Upper lobe of left lung (tissue), 6 donors: ENCODE measurements around the gene COASY. TPM values are rescaled to one million over a fixed set of nuclear protein-coding genes. Genes with fewer than 3 reads are reported as not detected.

Source experiments
- ATAC-seq, 2 donors: fragments of 200-7000 bp; cut with Tn5 transposase; one replicate each; pipeline ENCODE4 v1.9.1; 2022; ENCODE audit warnings: mild to moderate bottlenecking in 2 of 2, moderate library complexity in 2 of 2; ENCODE audit not compliant: low FRiP score in 2 of 2
- DNase-seq, 2 donors: peaks; one replicate each; pipeline ENCODE4 v3.0.0-alpha.2; 2019 to 2020
- H3K27ac ChIP-seq, 4 donors: fragments of 200-600 bp; sonication (generic); one replicate each; pipeline ENCODE4 v1.5.1; 2016 to 2019
- H3K27me3 ChIP-seq, 4 donors: fragments of 200-600 bp; sonication (generic); one replicate each; pipeline ENCODE4 v1.5.1; 2017 to 2019
- H3K36me3 ChIP-seq, 4 donors: fragments of 200-600 bp; sonication (generic); one replicate each; pipeline ENCODE4 v1.5.1; 2016 to 2019
- H3K4me1 ChIP-seq, 4 donors: fragments of 200-600 bp; sonication (generic); one replicate each; pipeline ENCODE4 v1.5.1; 2018 to 2019
- H3K4me3 ChIP-seq, 4 donors: fragments of 200-600 bp; sonication (generic); one replicate each; pipeline ENCODE4 v1.5.1; 2017 to 2019; ENCODE audit warnings: mild to moderate bottlenecking in 2 of 4, moderate library complexity in 1 of 4
- H3K9me3 ChIP-seq, 4 donors: fragments of 200-600 bp; sonication (generic); one replicate each; pipeline ENCODE4 v1.5.1; 2018 to 2019
- CTCF ChIP-seq, 6 experiments: fragments of 450-650 bp in 4 of 6; fragments of 200-600 bp in 2 of 6; sonication (generic) in 2 of 6; IDR thresholded peaks; one replicate each; pipeline ENCODE4 v1.5.1; 2016 to 2019; ENCODE audit warnings: antibody characterized with exemption in 6 of 6
- EP300 ChIP-seq, 4 donors: sonication (generic); formaldehyde crosslinking; IDR thresholded peaks; one replicate each; pipeline ENCODE4 v1.5.1; 2017; ENCODE audit warnings: antibody characterized with exemption in 4 of 4, control low read depth in 2 of 4
- POLR2A ChIP-seq, 4 donors: fragments of 450-650 bp; IDR thresholded peaks; one replicate each; pipeline ENCODE4 v1.5.1; 2016 to 2017; ENCODE audit warnings: antibody characterized with exemption in 4 of 4, mild to moderate bottlenecking in 2 of 4
- POLR2AphosphoS5 ChIP-seq, 2 donors: sonication (generic); formaldehyde crosslinking; IDR thresholded peaks; one replicate each; pipeline ENCODE4 v1.5.1; 2017; ENCODE audit warnings: antibody characterized with exemption in 2 of 2
- WGBS, 2 donors: methylation state at CpG; one replicate each; pipeline ENCODE4 v1.1.5; 2017 to 2018; 5-methylcytosine and 5-hydroxymethylcytosine counted together
- total RNA-seq, 6 donors: library from RNA; depleted of rRNA in 4 of 6; stranded (reverse); fragments of >200 nt in 4 of 6; gene quantifications; one replicate each; pipeline versions ENCODE4 v1.1.0 to v1.2.1, GENCODE V29; 2016 to 2021
- donor health status: DM: no; HTN: no; CAD: no; lungs with moderate emphysema.
- donor health status: DM: no; HTN: yes; CAD: no; lungs with severe emphysema.

The COASY gene
- total RNA-seq, 6 donors from 2014 or later: 34.7 to 71.1 (median 51.4) TPM

GRCh38 chr17:42603318-42603717 is 41.4 kb downstream of the COASY start:
- Histone ChIP-seq H3K4me1 (peaks cover 40 to 50% (median 46%) of the 10 kb centered on the region in 4 donors), H3K27me3 (no peaks in the 10 kb centered on the region), H3K4me3 (no peak overlapping the region), H3K27ac (no peak overlapping the region), H3K9me3 (no peaks in the 10 kb centered on the region), H3K36me3 (peaks cover 0 to 4% (median 0%) of the 10 kb centered on the region in 4 donors)
- TF ChIP-seq CTCF (IDR thresholded peaks at IDR 0.05): no peak
- WGBS, 2 donors: 88 to 91% methylated on average over 7 of the region's 7 CpGs
- ATAC-seq: no peak
- no peak for DNase-seq

- peak overlapping the region in 3 of 4 donors; percentile 60 to 95 (median 94) for H3K4me3 ChIP-seq
- ATAC-seq (no peak), DNase-seq (no peak)
- H3K9me3 ChIP-seq: no peaks in the 10 kb centered on the region
- no peak for TF ChIP-seq CTCF (IDR thresholded peaks at IDR 0.05)
- no peak for TF ChIP-seq POLR2A (IDR thresholded peaks at IDR 0.05)
- no peak for TF ChIP-seq EP300 (IDR thresholded peaks at IDR 0.05)
- no peak for TF ChIP-seq POLR2AphosphoS5 (IDR thresholded peaks at IDR 0.05)
- 53 to 56% methylated on average over 3 of the region's 3 CpGs for WGBS, 2 donors
- H3K27me3 ChIP-seq: no peaks in the 10 kb centered on the region
- H3K27ac ChIP-seq: peak overlapping the region in 2 of 4 donors; percentile 94 to 95
- H3K4me1 ChIP-seq: peaks cover 41 to 49% (median 45%) of the 10 kb centered on the region in 4 donors
- peaks cover 2 to 12% (median 9%) of the 10 kb centered on the region in 4 donors for H3K36me3 ChIP-seq
Measured at GRCh38 chr17:42607769-42608168, 45.8 kb downstream of the COASY start.

- Histone ChIP-seq H3K9me3 (no peaks in the 10 kb centered on the region), H3K4me1 (peaks cover 41 to 49% (median 45%) of the 10 kb centered on the region in 4 donors), H3K27me3 (no peaks in the 10 kb centered on the region), H3K36me3 (peaks cover 4 to 20% (median 14%) of the 10 kb centered on the region in 4 donors), H3K4me3 (peak overlapping the region; percentile 60 to 96 (median 94)), H3K27ac (peak overlapping the region; percentile 86 to 97 (median 94))
- TF ChIP-seq CTCF (IDR thresholded peaks at IDR 0.05) (no peak), POLR2AphosphoS5 (IDR thresholded peaks at IDR 0.05) (no peak), EP300 (IDR thresholded peaks at IDR 0.05) (no peak), POLR2A (IDR thresholded peaks at IDR 0.05) (no peak)
- 0 to 1% methylated on average over 24 to 27 of the region's 30 CpGs for WGBS, 2 donors
- peak in 1 of 2 donors; percentile 22 for DNase-seq
- ATAC-seq: peak; percentile 77 to 84
Measured at GRCh38 chr17:42608305-42609181, 46.6 kb downstream of the COASY start.

GRCh38 chr17:42609182-42609813 is 47.4 kb downstream of the COASY start, which contains the start of the genes RETREG3 and TUBG1:
Gene RETREG3 (minus strand): TSS chr17:42609374. CDS start chr17:42609324, 50 bp downstream.
Gene TUBG1 (plus strand): TSS chr17:42609683. CDS start chr17:42609738, 55 bp downstream.
- H3K4me3 ChIP-seq: peak within 1 kb of the TSS; percentile 60 to 96 (median 94)
- DNase-seq (peak; percentile 99), ATAC-seq (peak; percentile 98 to 99)
- H3K9me3 ChIP-seq: no peaks in the 10 kb centered on the region
- peaks cover 41 to 49% (median 45%) of the 10 kb centered on the region in 4 donors for H3K4me1 ChIP-seq
- peak within 1 kb of the TSS; percentile 86 to 97 (median 94) for H3K27ac ChIP-seq
- TF ChIP-seq POLR2AphosphoS5 (IDR thresholded peaks at IDR 0.05) (peak; percentile 89 to 96), EP300 (IDR thresholded peaks at IDR 0.05) (peak in 1 of 4 donors; percentile 7), CTCF (IDR thresholded peaks at IDR 0.05) (peak in 4 of 6 experiments; percentile 21 to 65 (median 54)), POLR2A (IDR thresholded peaks at IDR 0.05) (peak in 3 of 4 donors; percentile 50 to 96 (median 85))
- WGBS, 2 donors: 0% methylated on average over 9 to 42 of the region's 66 CpGs
- peaks cover 4 to 27% (median 22%) of the 10 kb centered on the region in 4 donors for H3K36me3 ChIP-seq
- no peaks in the 10 kb centered on the region for H3K27me3 ChIP-seq
